T-helper 2 cell treated with Interferon-gamma antibody and Interleukin-4, amounts not matched to agents 5 μg/mL and 100 μg/mL, for 36 hours (primary cell): Measurements from ENCODE around the gene NOL7.

Experiments used
- DNase-seq: peaks from one replicate; pipeline ENCODE4 v3.0.0; 2021; ENCODE audit warnings: low spot score
- H3K27ac Mint-ChIP-seq: one replicate; pipeline ENCODE4 v1.8.0; 2021; ENCODE audit warnings: mild to moderate bottlenecking, mixed read lengths
- H3K27me3 Mint-ChIP-seq: one replicate; pipeline ENCODE4 v1.8.0; 2021; ENCODE audit warnings: low read depth, mixed read lengths
- H3K36me3 Mint-ChIP-seq: one replicate; pipeline ENCODE4 v1.8.0; 2021; ENCODE audit warnings: low read depth, mixed read lengths
- H3K4me1 Mint-ChIP-seq: one replicate; pipeline ENCODE4 v1.8.0; 2021; ENCODE audit warnings: low read depth, mixed read lengths
- H3K4me3 Mint-ChIP-seq: one replicate; pipeline ENCODE4 v1.8.0; 2022; ENCODE audit warnings: mild to moderate bottlenecking, moderate library complexity, mixed read lengths
- H3K9me3 Mint-ChIP-seq: one replicate; pipeline ENCODE4 v1.8.0; 2021; ENCODE audit warnings: mixed read lengths

Gene NOL7

DNA sequence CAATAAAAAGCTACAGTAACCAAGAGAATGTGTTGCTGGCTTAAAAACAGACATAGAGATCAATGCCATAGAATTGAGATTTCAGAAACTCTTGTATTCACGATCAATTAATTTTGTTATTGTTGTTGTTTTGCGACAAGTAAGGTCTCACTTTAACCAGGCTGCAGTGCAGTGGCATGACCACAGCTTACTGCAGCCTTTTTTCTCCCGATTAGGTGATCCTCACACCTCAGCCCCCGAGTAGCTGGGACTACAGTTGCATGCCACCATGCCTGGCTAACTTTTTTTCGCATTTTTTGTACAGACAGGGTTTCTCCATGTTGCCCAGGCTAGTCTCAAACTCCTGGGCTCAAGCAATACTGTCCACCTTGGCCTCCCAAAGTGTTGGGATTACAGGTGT is 54.3 kb downstream of the NOL7 start:
- H3K9me3 Mint-ChIP-seq = peaks cover 21% of the 10 kb centered on the region
- no peak for DNase-seq
- H3K27me3 Mint-ChIP-seq = no peaks in the 10 kb centered on the region
- H3K4me3 Mint-ChIP-seq = no peak overlapping the region
- peaks cover 52% of the 10 kb centered on the region for H3K4me1 Mint-ChIP-seq
- H3K36me3 Mint-ChIP-seq = peaks cover 48% of the 10 kb centered on the region
- H3K27ac Mint-ChIP-seq = no peak overlapping the region
